Ovary (tissue), 3 donors: ENCODE measurements around the gene PODNL1.

ENCODE experiments used
- CTCF ChIP-seq, 3 donors: fragments of 450-650 bp in 2 of 3; fragments of 200-600 bp in 1 of 3; IDR thresholded peaks; one replicate each; pipeline versions ENCODE4 v1.5.1 to v1.8.0; 2016 to 2022; ENCODE audit warnings: antibody characterized with exemption in 3 of 3, mild to moderate bottlenecking in 1 of 3
- EP300 ChIP-seq: sonication (generic); formaldehyde crosslinking; IDR thresholded peaks from one replicate; pipeline ENCODE4 v1.6.1; 2017; ENCODE audit warnings: antibody characterized with exemption
- donor health status: DM: no; HTN: no; CAD: no.

- TF ChIP-seq CTCF (IDR thresholded peaks at IDR 0.05) (no peak), EP300 (no peak)
Observed at GRCh38 chr19:13929340-13929739, 8.9 kb downstream of the PODNL1 start.
